GM23248 (cell line): Measurements from ENCODE around the gene TCEAL7.

Source experiments
- EZH2 ChIP-seq: fragments of 200-600 bp; sonication (generic); IDR thresholded peaks from 2 replicates; pipeline ENCODE4 v1.6.1; 2018; ENCODE audit warnings: antibody characterized with exemption, mild to moderate bottlenecking; ENCODE audit not compliant: insufficient read depth, poor library complexity, severe bottlenecking
- EZH2phosphoT487 ChIP-seq: fragments of 200-600 bp; sonication (generic); IDR thresholded peaks from 2 replicates; pipeline ENCODE4 v1.6.1; 2018; ENCODE audit warnings: antibody characterized with exemption, moderate library complexity, mild to moderate bottlenecking, low read depth; ENCODE audit not compliant: insufficient read depth

GRCh38 chrX:103360916-103361315 is 30.9 kb downstream of the TCEAL7 start:
- TF ChIP-seq EZH2phosphoT487 (no peak), EZH2 (no peak)
